Activated CD4-positive, CD25-positive, alpha-beta regulatory T cell treated with anti-CD3 and anti-CD28 coated beads, Interleukin-2, amount 50 U/mL, for 72 hours (primary cell): ENCODE data around the gene PLPP3.

Source experiments
- DNase-seq: peaks from one replicate; pipeline ENCODE4 v3.0.0; 2021

The PLPP3 gene

DNA sequence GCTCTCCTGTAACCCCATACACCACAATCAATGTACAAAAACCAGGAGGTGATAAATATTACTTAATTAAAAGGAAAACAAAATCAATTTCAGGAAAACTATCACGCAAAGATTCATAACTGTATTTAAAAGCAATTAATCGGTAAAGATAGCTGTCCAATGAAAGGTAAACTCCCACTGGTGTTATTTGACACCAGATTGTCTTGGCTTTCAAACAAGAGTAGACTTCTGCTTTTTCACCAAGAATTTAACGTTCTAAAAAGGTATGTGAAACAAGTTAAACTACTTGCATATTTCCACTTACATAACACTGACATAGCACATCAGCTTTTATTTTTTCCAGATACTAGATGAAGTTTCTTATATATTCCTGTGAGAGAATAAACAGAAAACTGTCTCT, 3.5 kb downstream of the PLPP3 start:
- no peak for DNase-seq

DNA sequence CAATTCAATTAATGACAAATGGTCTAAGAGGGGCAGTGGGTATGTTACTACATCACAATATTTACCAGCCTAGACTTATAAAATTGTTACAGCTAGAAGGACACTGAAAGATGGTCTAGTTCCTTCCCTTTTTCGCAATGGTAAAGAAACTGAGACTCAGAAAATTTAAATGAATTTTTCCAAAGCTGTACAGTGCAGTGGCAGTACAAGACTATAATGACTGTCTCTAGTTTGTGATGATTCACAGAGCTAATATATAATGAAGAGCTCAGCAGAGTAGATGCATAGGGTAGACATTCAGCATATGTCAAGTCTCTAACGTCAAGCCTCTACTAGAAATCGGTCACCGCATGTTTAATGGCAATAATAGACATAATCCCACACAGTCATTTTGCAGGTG, 4.6 kb downstream of the PLPP3 start:
- DNase-seq = no peak

DNA sequence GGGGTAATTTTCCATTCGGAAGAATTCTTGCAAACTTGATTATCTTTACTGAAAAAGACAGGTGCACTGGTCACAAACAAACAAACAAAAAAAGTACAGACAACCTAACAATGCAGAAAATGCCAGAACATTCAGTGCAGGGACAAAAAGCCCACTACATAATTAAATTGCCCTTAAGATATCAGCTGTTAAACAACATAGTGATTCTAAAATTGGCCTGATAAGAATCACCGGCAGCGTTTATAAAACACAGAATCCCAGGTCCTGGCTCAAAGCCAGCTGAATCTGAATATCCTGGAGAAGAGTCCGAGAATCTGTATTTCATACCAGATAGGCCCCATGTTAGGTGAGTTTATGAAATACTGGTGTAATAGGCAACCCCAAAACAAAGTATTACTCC, 6.1 kb downstream of the PLPP3 start:
- no peak for DNase-seq

DNA sequence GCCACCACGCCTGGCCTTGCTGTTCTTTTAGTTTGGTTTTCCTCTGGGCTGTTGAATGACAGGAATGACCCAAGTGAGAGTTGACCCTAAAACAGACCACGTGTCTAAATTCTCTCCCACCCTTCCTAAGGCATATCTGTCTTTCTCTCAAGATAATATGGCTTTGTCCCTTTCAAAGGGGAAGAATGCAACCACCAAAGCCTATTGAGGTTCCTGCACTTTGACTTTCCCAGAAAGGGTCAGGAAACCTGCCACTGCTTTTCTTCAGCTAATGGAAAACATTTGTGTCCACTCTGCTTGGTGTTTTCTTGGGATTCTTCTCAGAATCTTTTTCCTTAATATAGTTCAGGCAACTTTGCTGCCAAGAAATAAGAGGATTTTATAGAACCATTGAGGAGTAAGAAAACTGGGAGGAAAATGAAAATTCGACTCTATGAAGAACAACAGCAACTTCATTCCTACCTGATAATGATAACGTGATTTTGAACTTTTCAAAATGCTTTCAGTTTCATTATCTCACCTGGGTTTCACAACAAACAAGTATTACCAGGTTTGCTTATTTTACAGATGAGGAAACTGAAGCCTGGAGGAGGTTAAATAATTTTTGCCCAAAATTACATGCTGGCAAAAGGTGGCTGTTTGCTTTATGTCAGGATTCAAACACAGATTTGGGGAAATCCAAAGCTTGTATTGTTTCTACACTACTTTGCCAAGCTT, 6.9 kb downstream of the PLPP3 start:
- DNase-seq = no peak

DNA sequence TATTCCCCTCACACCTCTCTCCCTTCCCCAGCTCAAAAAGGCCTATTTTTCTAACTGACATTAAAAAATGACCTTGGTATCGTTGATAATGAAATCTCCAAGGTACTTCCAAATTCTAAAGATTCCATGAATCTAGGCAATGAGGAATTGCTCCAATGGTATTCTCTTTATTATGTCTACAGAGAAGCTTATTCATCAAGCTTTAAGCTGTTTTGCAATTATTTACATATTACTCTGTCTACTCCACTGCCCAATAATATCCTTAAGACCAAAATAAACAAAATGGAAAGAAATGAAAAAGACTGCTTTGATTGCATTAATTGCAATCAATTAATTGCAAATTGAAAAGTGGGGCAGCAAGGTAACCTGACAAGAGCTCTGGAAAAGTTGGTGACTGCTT, 7.9 kb downstream of the PLPP3 start:
- no peak for DNase-seq

DNA sequence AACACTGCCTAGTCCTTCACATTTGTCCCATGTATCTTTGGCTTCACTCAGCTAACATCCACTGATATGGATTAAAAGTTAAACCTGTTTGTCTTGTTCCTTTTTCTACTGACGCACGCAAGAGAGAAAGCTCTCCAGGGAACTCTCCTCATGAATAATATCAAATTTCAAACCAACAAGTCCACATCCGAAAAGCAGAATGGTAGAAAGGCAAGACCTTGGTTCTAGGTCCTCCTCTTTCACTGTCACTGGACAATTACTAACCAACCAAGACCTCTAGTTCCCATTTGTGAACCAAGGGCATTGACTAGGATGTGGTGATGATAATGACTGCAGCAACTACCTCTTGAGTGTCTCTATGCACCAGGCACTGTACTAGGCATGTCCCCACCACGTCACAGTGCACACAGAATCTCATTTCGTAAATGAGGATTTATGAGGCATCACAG, 8.4 kb downstream of the PLPP3 start:
- DNase-seq = no peak

DNA sequence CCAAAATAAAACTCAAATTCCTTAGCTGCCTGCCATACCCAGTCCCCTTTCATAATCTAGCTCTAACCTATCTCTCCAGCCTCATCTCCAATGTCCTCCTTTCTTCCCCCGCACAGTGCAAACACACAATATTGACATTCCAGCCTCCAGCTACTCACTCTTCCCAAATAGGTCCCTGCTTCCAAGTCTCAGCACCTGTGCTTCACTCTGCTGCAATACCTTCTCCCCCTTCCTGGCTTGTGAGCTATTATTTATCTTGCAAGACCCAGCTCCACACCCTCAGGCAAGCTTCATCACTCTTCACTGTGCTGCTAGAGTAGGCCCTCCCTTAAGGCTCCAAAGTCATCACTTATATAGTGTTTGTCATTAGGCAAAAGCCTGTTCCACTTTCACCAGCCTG, 9.7 kb downstream of the PLPP3 start:
- DNase-seq = no peak

DNA sequence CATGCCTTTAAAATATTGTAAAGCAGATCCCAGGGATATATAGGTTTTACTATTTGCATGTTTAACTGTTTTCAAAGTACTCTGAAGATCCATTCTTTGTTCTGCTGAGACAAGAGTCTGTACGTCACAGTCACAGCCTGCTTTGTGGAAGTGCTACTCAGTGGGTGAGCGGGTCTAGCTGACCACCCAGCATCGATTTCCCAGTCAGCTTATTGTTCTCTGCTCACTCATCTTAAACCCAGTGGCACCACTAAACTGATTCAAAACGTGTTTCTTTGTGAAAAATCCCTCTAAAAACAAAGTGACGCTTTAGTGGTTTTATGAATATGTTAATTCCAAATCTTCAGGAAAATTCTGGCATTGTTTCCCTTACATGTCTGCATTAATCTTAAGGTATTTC, 12.4 kb downstream of the PLPP3 start:
- no peak for DNase-seq

DNA sequence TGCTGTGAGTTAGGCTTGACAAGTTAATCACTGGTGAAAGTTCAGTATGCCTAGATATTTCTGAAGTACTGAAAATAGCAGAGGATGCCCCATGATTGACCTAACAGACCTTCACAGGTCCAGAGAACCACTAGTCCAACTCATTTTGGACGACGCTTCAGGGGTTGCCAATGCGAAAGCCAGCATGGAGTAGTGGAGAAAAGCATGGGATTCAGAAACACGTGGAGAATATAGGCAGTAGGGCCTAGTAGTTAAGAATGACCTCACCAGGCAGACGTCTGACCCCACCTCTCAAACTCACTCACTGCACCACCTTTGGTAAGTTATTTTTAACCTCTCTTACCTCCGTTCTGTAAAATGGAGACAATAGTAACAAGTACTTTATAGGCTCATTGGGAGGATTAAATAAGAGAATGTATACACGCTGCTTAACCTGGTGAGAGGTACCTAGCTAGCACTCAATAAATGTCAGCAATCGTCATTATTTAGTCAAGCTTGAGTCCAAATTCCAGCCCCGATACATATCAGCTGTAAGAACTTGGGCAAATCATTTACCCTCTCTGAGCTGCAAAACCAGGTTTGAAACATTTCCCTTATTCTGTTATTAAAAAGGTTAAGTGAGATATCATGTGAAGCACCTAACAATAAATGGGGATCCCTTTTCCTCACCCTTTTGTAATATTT, 13.2 kb downstream of the PLPP3 start:
- no peak for DNase-seq

DNA sequence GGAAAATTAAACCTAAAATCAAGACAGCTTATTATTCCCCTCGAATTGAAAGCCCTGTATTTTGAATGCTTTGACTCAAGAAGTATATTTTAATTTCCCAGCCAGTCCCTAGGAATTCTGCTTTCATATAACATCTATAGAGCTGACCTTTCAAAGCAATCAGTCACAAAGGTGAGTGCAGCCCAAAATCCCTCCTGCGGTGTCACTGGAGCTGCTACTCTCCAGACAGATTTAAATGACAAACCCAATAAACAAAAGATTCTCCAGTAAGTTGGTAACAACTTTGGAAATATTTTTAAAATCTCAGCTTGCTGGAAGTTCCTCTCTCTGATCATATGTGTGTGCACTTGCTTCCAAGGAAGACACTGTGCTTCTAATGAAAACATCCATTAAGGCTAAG, 14.7 kb downstream of the PLPP3 start:
- DNase-seq = no peak

DNA sequence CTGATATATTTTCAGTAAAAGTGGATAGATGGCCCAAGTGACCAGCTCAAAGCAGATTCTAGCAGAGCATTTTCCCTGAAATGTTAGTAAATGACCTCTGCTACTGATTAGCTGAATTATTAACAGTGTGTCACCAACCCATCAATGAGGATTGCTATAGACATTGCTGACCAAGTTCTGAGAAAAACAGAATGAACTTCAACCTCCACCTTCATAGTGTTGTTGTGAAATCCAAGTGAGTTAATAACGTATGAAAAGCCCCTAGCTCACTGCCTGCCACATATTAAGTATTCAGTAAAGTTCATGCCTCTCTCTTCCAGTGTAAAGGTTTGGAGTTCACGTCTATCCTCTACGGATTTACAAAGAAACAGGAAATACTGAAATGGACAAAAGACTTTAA, 15.8 kb downstream of the PLPP3 start:
- no peak for DNase-seq

DNA sequence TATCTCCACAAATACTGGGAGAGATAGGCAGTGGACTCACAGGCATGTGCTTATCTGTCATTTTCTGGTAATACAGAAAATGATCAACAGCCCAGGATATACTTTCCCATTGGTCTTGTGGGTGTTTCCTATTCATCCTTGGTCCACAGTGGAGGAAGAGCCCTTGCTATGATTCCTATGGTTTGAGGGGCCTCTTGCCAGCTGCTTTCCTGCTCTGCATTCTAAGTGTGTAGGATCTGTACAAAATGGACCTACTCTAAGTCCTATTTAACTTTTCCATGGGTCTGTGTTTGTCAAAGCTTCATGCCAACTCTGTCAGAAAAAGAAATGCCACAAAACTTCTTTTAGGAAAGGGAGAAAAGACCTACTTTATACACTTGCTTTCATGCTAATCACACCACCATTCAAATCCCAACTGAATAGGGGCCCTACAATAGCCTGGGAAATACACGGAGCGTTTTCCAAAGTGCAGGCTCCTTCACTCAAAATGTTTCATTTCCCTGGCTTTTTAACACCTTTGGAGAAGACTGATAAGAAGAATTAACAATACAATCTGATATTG, 16.4 kb downstream of the PLPP3 start:
- no peak for DNase-seq

DNA sequence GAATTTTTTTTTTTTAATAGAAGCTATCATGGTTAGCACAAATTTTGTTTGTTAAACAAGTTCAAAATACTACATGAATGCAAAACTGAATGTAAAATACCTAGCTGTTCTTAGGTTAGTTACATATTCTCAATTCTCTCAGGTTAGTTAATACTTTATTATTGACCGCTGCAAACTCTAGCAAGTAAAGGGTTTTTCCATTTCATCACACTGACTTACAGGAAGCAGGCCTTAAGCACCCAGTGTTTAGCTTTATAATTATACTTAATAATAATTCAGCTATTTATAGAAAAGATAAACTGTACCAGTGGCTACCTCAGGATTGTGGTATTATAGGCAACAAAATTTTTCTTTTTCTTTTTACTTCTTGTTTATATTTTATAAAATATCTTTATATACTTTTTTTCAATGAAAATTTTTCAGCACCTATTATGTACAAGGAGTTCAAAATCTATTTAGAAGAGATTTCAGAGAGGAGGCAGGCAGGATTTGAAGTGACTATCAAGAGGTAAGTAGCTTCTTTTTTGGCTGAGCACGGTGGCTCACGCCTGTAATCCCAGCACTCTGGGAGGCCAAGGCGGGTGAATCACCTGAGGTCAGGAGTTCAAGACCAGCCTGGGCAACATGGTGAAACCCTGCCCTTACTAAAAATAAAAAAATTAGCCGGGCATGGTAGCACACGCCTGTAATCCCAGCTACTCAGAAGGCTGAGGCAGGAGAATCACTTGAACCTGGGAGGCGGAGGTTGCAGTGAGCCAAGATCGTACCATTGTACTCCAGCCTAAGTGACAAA, 17.9 kb downstream of the PLPP3 start:
- DNase-seq = no peak

DNA sequence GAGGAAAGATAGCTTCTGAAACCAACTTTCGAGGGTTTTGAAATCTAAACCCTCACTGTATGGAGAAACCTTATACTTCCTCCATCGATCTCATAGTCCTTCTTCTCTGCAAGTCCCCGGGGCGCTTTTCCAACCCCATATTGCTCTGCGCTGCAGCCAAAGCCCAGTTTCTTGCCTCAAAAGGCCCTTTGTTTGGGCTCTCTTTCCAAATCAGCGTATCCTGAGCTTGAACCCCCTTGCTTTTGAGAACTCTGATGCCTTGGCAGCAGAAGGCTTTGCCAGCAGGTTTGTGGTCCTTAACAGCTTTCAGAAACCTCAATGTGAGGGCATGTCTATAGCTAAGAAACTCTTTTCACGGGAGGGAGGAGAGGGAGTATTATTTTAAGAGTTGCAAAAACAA, 21.6 kb downstream of the PLPP3 start:
- no peak for DNase-seq

DNA sequence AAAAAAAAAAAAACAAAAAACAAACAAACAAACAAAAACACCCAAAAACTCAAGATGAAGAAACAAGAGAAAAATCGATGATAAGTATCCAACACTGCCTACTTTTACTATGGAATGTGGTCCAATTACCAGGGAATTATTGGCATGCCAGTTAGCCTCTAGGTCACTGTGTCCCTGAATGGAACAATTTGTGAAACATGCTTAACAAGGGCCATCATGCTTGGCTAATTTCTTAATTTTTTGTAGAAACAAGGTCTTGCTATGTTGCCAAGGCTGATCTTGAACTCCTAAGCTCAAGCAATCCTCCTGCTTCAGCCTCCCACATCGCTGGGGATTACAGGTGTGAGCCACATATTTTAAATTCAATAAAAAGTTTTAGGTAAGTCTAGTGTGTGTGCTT, 23.9 kb downstream of the PLPP3 start:
- no peak for DNase-seq

DNA sequence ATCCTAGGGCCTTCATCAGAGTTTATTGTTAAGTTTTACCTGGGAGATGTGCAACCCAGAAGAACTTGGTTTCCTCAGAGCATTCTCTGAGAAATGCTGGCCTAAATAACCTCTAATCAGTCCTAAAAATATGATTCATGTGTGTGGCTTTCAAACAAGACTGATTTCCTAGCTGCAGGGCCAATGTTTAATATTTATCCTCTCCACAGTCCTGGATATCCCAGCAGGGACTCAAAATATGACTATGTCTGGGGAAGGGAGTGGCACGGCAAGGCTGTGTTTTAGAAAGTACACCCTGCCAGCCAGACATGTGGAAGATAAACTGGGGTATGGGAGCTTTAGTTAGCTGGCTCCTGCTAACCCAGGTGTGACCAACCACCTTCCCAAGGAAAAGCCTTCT, 26.3 kb downstream of the PLPP3 start:
- DNase-seq = no peak

DNA sequence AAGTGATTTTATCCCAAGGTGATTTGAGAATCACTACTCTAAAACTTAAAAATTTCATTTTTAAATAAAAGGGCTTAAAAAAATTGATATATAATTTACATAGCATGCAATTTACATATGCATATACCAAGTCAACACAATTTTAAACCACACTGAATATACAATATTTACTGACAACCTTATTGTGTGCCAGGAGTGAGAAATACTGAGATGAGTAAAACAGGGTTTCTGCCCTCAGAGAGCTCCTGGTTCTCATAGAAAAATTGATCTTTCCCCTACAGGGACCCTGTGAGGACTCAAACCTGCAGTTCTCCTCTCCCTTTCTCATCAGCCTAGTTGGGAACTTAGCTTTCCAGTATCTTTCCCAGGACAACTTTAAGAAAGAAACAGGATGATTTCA, 27.0 kb downstream of the PLPP3 start:
- no peak for DNase-seq

DNA sequence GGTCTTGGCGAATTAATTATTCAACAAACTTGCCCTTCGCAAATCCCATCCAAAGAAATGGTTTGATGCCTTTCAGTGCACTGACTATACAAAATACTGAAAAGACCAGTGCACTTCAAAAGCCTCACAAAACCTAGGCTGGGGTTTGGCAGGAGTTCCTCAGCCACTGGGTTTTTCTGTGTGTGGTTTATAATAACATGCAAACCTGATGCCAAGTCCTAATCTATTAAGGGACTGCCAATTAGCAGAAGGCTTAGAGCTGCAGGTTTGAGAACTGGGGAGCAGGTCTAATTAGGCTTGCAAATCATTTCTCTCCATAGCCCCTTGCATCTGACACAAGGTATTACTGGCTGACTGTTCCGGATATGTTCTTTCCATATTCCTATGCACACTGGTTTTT, 27.7 kb downstream of the PLPP3 start:
- no peak for DNase-seq

DNA sequence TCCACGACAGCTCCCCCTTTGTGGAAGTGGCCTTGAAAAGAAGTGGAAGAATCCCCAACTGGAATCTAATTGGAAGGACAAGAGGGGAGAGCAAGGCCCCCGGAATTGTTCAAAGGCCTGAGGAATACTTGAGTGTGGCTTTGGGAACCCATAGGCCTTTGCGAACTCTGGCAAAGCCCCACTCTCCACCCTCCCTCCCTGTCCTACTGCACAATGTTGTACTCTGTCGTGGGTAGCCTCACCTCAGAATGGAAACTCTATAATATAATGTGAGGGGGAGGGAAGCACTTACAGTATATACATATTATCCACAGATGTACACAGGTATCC, 28.5 kb downstream of the PLPP3 start:
- DNase-seq = no peak

DNA sequence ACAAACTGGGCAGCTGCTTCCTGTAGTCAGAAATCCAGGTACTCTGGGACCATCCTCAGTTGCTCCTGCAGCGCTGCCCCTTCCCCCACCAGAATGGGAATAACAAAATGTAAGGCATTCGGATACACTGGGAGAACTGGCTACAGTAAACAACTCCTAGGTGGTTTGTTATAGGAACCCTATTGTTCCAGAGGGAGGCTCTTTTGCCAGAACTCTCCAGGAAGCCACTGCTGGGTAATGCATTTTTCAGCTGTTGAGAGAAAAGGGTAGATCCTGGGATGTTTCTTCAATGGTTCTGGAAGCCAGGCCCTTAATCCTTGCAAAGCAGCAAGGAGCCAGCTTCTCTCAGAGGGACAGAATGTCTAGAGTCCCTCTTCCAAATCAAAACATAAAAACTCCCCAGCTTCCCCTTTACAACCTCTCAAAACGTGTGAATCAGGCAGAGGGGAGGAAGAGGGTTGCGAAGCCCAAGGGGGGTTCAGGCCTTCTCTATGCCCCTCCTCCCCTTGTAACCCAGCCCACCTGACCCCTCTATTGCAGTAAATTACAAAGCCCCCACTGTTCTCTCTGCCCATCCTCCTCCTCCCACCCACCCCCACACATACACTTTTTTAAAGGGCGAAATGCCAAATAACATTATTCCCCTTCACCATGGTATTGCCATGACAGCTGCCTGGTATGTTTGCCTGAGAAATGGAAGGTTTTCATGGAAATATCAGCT, 29.1 kb downstream of the PLPP3 start:
- DNase-seq = no peak

DNA sequence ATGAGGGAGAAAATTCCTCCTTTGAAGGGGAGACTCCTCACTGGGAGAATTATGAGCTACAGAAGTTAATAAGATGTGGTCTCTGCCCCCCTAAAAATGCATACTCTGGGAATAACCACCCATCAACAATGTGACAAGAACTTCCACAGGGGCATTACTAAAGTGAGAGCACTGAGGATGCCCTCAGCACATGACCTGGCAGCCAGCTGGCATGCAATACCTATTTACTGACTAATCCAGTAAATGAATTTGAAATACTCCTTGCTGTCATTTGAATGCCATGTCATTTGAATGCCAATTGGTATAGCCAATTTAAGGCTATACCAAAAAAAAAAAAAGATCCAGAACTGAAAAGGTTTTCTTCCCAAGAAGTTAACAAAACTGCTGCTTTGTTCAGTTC, 30.8 kb downstream of the PLPP3 start:
- no peak for DNase-seq

DNA sequence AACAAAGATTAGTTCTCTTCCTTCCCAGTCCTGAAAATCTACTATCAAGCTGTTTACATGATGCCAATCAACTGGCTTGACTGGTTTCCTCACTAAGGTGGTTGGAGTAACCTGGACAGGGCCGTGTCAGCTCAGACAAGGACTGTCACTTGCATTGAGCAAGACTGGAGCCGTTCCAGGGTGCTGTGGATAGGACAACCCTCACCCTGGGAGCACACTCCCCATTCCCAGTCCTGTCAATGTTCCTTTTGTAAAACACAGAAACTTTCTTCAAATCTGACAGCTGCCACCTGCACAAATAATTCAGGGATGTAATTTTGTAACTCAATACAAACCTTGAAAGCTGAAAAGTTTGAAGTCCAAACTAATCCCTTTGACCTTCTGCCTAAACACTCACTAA, 31.4 kb downstream of the PLPP3 start:
- DNase-seq = no peak

DNA sequence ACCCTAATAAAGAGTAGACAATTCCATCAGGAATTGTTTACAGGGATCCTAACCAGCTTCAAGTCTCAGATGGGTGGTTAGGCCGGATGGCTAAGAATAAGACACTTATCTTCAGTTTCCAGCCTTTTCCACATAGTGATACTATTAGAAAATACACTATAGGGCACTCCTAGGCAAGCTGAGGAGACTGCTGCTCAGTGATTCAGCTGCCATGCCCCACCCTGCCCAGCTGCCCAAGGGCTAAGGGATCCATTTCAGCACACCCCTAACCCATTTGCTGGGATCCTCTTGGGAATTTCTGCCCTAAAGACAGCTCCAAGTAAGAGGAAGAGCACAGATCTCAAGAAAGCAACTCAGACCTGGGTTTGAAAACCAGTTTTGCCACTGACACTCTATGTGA, 31.9 kb downstream of the PLPP3 start:
- DNase-seq = no peak
